K562 (cell line): ENCODE measurements around the gene SCAMP1. TPM values are rescaled to one million over a fixed set of nuclear protein-coding genes. Genes with fewer than 3 reads are reported as not detected.
A peak's percentile ranks its signal among the peaks of the same experiment; 100 is the strongest.

Experiments used
- ATAC-seq: fragments of 200-7000 bp; cut with Tn5 transposase; 3 replicates; pipeline ENCODE4 v1.9.1; 2020; ENCODE audit warnings: moderate library complexity
- BruUV-seq: library from RNA; stranded (reverse); fragments of 400-500 nt; replicated peaks from 2 replicates; lab custom pipeline; 2021; lab: Mats Ljungman, UMichigan
- CTCF ChIA-PET: fragments of 300-600 bp; formaldehyde crosslinking; extraction: SDS; loops from one replicate; lab custom pipeline; 2021; ENCODE audit warnings: low intra/inter-chr PET ratio; lab: Yijun Ruan, JAX
- POLR2A ChIA-PET: fragments of 300-600, 350-650 bp; sonication (Branson Sonifier 250); formaldehyde crosslinking; extraction: SDS; loops from one replicate; lab custom pipeline; 2021; ENCODE audit warnings: antibody characterized with exemption, inconsistent platforms; lab: Yijun Ruan, JAX
- DNase-seq, 4 experiments: peaks; one replicate each; pipeline versions ENCODE4 v3.0.0 to v3.0.0-alpha.2; 2011 to 2018; ENCODE audit warnings: low spot score in 3 of 4, mixed read lengths in 3 of 4; ENCODE audit errors: extremely low read depth in 1 of 4
- FAIRE-seq: peaks from 2 replicates; lab custom pipeline; 2011; peaks lifted over from hg19 to GRCh38; lab: Jason Lieb, UNC
- H2AFZ ChIP-seq: 2 replicates; pipeline ENCODE4 v1.6.0; 2011; ENCODE audit warnings: low read depth, low read length, control low read depth, inconsistent platforms
- H3K27ac ChIP-seq: fragments of 200-600 bp; 3 replicates; pipeline ENCODE4 v1.8.0; 2011; ENCODE audit warnings: low read depth, mild to moderate bottlenecking, control low read depth, inconsistent platforms, low read length, moderate library complexity, mixed read lengths; ENCODE audit errors: extremely low read depth
- H3K27me3 ChIP-seq, 2 experiments: fragments of 300-600 bp in 1 of 2; 2 replicates in 1 of 2; 3 replicates in 1 of 2; pipeline versions ENCODE4 v1.6.0 to v1.8.0; 2011; ENCODE audit warnings: inconsistent platforms in 2 of 2, low read length in 2 of 2, mild to moderate bottlenecking in 1 of 2, mixed read lengths in 1 of 2, moderate library complexity in 1 of 2; ENCODE audit not compliant: control insufficient read depth in 2 of 2, insufficient read depth in 2 of 2
- H3K36me3 ChIP-seq: fragments of 300-600 bp; 3 replicates; pipeline ENCODE4 v1.8.0; 2011; ENCODE audit warnings: mild to moderate bottlenecking, low read length, inconsistent platforms; ENCODE audit not compliant: control insufficient read depth, insufficient read depth
- H3K4me1 ChIP-seq, 2 experiments: fragments of 200-600 bp in 1 of 2; replicated peaks in 1 of 2; 2 replicates in 1 of 2; 3 replicates in 1 of 2; pipeline versions ENCODE4 v1.5.1 to v1.8.0; 2011; ENCODE audit warnings: inconsistent platforms in 2 of 2, low read length in 2 of 2, mild to moderate bottlenecking in 1 of 2, mixed read lengths in 1 of 2, moderate library complexity in 1 of 2; ENCODE audit not compliant: control insufficient read depth in 2 of 2, insufficient read depth in 2 of 2
- H3K4me2 ChIP-seq: 2 replicates; pipeline ENCODE4 v1.6.1; 2011; ENCODE audit warnings: low read length, control low read depth, inconsistent platforms, mixed read lengths; ENCODE audit not compliant: insufficient read depth
- H3K4me3 ChIP-seq: fragments of 200-600 bp; sonication (generic), shearing (Covaris generic); 2 replicates; pipeline ENCODE4 v1.5.1; 2016; ENCODE audit warnings: control low read depth, inconsistent platforms
- H3K79me2 ChIP-seq: fragments of 200-600 bp; 3 replicates; pipeline ENCODE4 v1.8.0; 2011; ENCODE audit warnings: low read length, inconsistent platforms; ENCODE audit not compliant: control insufficient read depth, insufficient read depth
- H3K9ac ChIP-seq, 2 experiments: 2 replicates each; pipeline versions ENCODE4 v1.6.0 to v1.6.1; 2011; ENCODE audit warnings: low read depth in 2 of 2, low read length in 2 of 2, control low read depth in 1 of 2, inconsistent platforms in 1 of 2, mild to moderate bottlenecking in 1 of 2, mixed read lengths in 1 of 2; ENCODE audit not compliant: insufficient read depth in 1 of 2
- H3K9me1 ChIP-seq: one replicate; pipeline ENCODE4 v1.6.0; 2011; ENCODE audit warnings: inconsistent platforms, mild to moderate bottlenecking, low read length, moderate library complexity; ENCODE audit not compliant: control insufficient read depth, insufficient read depth
- H3K9me3 ChIP-seq: replicated peaks from 2 replicates; pipeline ENCODE4 v1.5.1; 2011; ENCODE audit warnings: low read depth, low read length, inconsistent platforms; ENCODE audit not compliant: control insufficient read depth, insufficient read depth
- H4K20me1 ChIP-seq: replicated peaks from 2 replicates; pipeline ENCODE4 v1.6.1; 2011; ENCODE audit warnings: low read length, inconsistent platforms, mixed read lengths; ENCODE audit not compliant: control insufficient read depth, insufficient read depth
- ARID4B ChIP-seq: sonication (generic); formaldehyde crosslinking; IDR thresholded peaks from 2 replicates; pipeline ENCODE4 v1.8.0; 2022; ENCODE audit warnings: mild to moderate bottlenecking, missing genetic modification reagents
- HDAC3 ChIP-seq: fragments of 450-650 bp; IDR thresholded peaks from 2 replicates; pipeline ENCODE4 v1.6.1; 2018; ENCODE audit warnings: borderline replicate concordance, mild to moderate bottlenecking, moderate library complexity; ENCODE audit not compliant: partially characterized antibody
- ZNF175 ChIP-seq: fragments of 200-800 bp; sonication (Bioruptor generic); IDR thresholded peaks from 2 replicates; pipeline ENCODE4 v1.6.1; 2016; ENCODE audit warnings: low read depth, mild to moderate bottlenecking, missing genetic modification characterization, missing compliant biosample characterization
- WGBS: fragments of 100-300 bp; shearing (Covaris generic); methylation state at CpG from one replicate; pipeline ENCODE4 v1.1.6; 2016; ENCODE audit warnings: low coverage, mixed read lengths; ENCODE audit not compliant: insufficient coverage; ENCODE audit errors: missing lambda C conversion rate; 5-methylcytosine and 5-hydroxymethylcytosine counted together
- in situ Hi-C: fragments of 300-500 bp; cut with MboI; formaldehyde crosslinking; loops from 4 replicates; pipeline ENCODE4 v1.15.0; 2018; ENCODE audit warnings: inconsistent platforms, mixed read lengths
- intact Hi-C: fragments of 100-400 bp; cut with micrococcal nuclease; formaldehyde crosslinking; loops from 2 replicates; pipeline ENCODE4 v1.14.2; 2022
- polyA plus RNA-seq, 8 experiments: library from polyadenylated mRNA; depleted of rRNA in 4 of 8; stranded (reverse) in 5 of 8; unstranded in 3 of 8; fragments of >200 nt; fragmentation: Nextera tagmentation in 2 of 8; fragmentation: Illumina TruSeq in 1 of 8; extraction: Ambion mirVana in 2 of 8; extraction: Trizol in 1 of 8; gene quantifications; 2 replicates each; pipeline versions ENCODE4 v1.2.1 to v1.2.3, GENCODE V29; 2011 to 2014; ENCODE audit warnings: inconsistent platforms in 1 of 8, missing spikeins in 1 of 8
- total RNA-seq, 7 experiments: library from RNA; depleted of rRNA in 6 of 7; stranded (reverse); fragments of >200 nt in 6 of 7; fragmentation: Illumina TruSeq in 2 of 7; extraction: Trizol in 2 of 7; gene quantifications; 2 replicates each; pipeline versions ENCODE4 v1.2.1 to v1.2.3, GENCODE V29; 2011 to 2021; ENCODE audit warnings: low replicate concordance in 1 of 7

Gene SCAMP1
- total and polyA plus RNA-seq, 9 of the 15 experiments (the other 6 are each of a cell fraction or from before 2014, with no cell fraction given) = 5.4 to 23.9 (median 13.8) TPM

DNA sequence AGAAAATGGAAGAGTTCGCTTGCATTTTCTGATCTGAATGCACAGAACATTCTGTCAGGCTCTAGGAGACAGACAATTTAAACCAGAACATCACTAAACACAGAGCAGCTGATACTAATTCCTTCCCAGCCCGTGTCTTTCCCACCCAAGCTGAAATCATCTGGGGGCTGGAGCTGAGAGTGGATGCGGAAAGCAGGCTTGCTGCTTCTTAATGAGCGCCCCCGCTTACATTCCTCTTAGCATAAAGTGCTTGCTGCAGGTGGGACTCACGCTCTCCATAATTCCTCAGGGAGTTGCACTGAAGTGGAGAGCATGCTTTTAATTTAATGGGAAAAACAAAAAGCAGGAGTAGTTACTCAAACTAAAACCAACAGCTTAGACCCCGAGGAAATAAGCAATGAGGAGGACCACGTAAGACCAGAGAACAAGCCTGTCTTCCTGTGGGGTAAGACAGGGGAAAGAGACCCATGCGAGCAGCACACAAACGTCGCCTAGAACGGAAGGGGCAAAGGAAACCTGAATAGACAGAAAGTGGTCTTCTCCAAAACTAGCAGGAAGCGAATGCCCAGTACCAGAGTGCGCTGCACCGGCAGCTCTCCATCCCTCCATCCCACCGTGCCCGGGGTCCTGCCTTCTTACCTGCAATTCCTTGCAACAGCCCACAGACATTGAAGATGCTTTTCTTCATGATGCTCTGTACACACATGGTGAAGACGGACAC lies 148.9 kb downstream of the SCAMP1 start:
- BruUV-seq = no TSS peak
- 19% methylated on average over 18 of the region's 18 CpGs for WGBS
- intact Hi-C loops = loop anchor here (2.0 kb wide), 1 partner anchor 25 kb away; no protein-coding TSS in a partner anchor
- peak overlapping the region; percentile 90 for H3K4me2 ChIP-seq
- DNase-seq (no peak), ATAC-seq (peak; percentile 14), FAIRE-seq (no peak)
- peaks cover 34% of the 10 kb centered on the region for H3K79me2 ChIP-seq
- no peaks in the 10 kb centered on the region for H3K9me1 ChIP-seq
- H3K27me3 ChIP-seq = no peaks in the 10 kb centered on the region
- no peaks in the 10 kb centered on the region for H3K9me3 ChIP-seq
- H3K9ac ChIP-seq = peak overlapping the region; percentile 59 to 90
- CTCF ChIA-PET = no interaction called here
- H3K36me3 ChIP-seq = no peaks in the 10 kb centered on the region
- peaks cover 19 to 41% of the 10 kb centered on the region in 2 experiments for H3K4me1 ChIP-seq
- peak overlapping the region; percentile 49 for H3K4me3 ChIP-seq
- POLR2A ChIA-PET = interaction anchor here (0.6 to 2.3 kb wide), 8 partner anchors 12 to 396 kb away, joined by 3 to 7 read pairs (median 3); partner anchors contain the start of gene SCAMP1
- in situ Hi-C loops = loop anchor here (25.0 kb wide), 1 partner anchor 1903 kb away; the partner anchor contains the start of gene ZFYVE16
- no peaks in the 10 kb centered on the region for H4K20me1 ChIP-seq
- no peak overlapping the region; the same call in 1 of the 3 replicates for H3K27ac ChIP-seq
- peak; percentile 32; the same call in 1 of the 2 replicates for TF ChIP-seq ARID4B (CRISPR knock-in tag)
- no peak for TF ChIP-seq ZNF175 (CRISPR knock-in tag)
- no peak for TF ChIP-seq HDAC3
- peak overlapping the region; percentile 98 for H2AFZ ChIP-seq
